ENCODE data around the gene ERVFRD-1. TPM values are rescaled to one million over a fixed set of nuclear protein-coding genes. Genes with fewer than 3 reads are reported as not detected.

The ERVFRD-1 gene
- total and polyA plus RNA-seq, 2 of the 13 experiments (the other 11 are each of a cell fraction or from before 2014, with no cell fraction given): not detected

DNA sequence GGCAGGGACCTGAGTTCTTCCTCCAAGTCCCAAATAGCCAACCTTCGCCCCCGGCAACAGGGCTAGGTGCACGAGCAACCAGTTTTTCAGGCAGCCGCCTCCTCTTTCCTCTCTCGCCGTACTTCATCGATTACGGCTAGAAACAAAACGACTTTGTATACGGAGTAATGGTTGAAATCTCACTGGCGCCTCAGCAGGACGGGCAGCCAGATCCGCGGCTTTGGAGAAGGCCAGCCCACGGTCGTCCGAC is 18.2 kb downstream of the ERVFRD-1 start (continued):
- TF ChIP-seq ZNF75D (CRISPR knock-in tag; IDR thresholded peaks at IDR 0.05; ENCODE audit: borderline replicate concordance) (no peak), SRSF9 (IDR thresholded peaks at IDR 0.05; ENCODE audit: borderline replicate concordance, insufficient read depth, low read depth, low read length, poor library complexity, severe bottlenecking) (no peak), SOX13 (IDR thresholded peaks at IDR 0.05) (no peak), SOX13 (CRISPR knock-in tag; conservative IDR thresholded peaks at IDR 0.05 in 1 of 2, IDR thresholded peaks at IDR 0.05 in 1 of 2) (no peak; a peak in 1 of 4 replicates), ZNF329 (CRISPR knock-in tag; IDR thresholded peaks at IDR 0.05; ENCODE audit: low read depth) (no peak), MEF2D (CRISPR knock-in tag; IDR thresholded peaks at IDR 0.05) (no peak; the same call in 1 of the 2 replicates), RFXANK (CRISPR knock-in tag; IDR thresholded peaks at IDR 0.05) (no peak; the same call in 1 of the 2 replicates), KLF15 (CRISPR knock-in tag; IDR thresholded peaks at IDR 0.05; ENCODE audit: borderline replicate concordance) (no peak), DMAP1 (CRISPR knock-in tag; IDR thresholded peaks at IDR 0.05) (peak; percentile 87; the same call in 1 of the 2 replicates), ZNF101 (CRISPR knock-in tag; IDR thresholded peaks at IDR 0.05; ENCODE audit: borderline replicate concordance, low read depth) (no peak), ZNF589 (CRISPR knock-in tag; conservative IDR thresholded peaks at IDR 0.05) (no peak), RXRA (CRISPR knock-in tag; IDR thresholded peaks at IDR 0.05) (no peak), MEIS1 (CRISPR knock-in tag; IDR thresholded peaks at IDR 0.05; ENCODE audit: borderline replicate concordance) (no peak), ZFP1 (CRISPR knock-in tag; IDR thresholded peaks at IDR 0.05) (no peak), SP1 (IDR thresholded peaks at IDR 0.05) (no peak), SP1 (CRISPR knock-in tag; IDR thresholded peaks at IDR 0.05) (no peak), SIN3A (IDR thresholded peaks at IDR 0.05; ENCODE audit: borderline replicate concordance, low read depth, low read length) (peak; percentile 61; the same call in 1 of the 2 replicates), CBFB (CRISPR knock-in tag; IDR thresholded peaks at IDR 0.05) (no peak), ZSCAN21 (CRISPR knock-in tag; IDR thresholded peaks at IDR 0.05; ENCODE audit: borderline replicate concordance) (no peak), ZNF773 (CRISPR knock-in tag; IDR thresholded peaks at IDR 0.05; ENCODE audit: borderline replicate concordance) (no peak), PAF1 (CRISPR knock-in tag; IDR thresholded peaks at IDR 0.05) (no peak), NFKB2 (CRISPR knock-in tag; IDR thresholded peaks at IDR 0.05; ENCODE audit: borderline replicate concordance) (no peak), ESRRA (CRISPR knock-in tag; IDR thresholded peaks at IDR 0.05; ENCODE audit: low read depth) (no peak), ZNF569 (CRISPR knock-in tag; IDR thresholded peaks at IDR 0.05; ENCODE audit: borderline replicate concordance) (0 out of 2 replicates have a peak, but pooled peaks have one; percentile 26), ELF1 (CRISPR knock-in tag; IDR thresholded peaks at IDR 0.05) (no peak), MBD4 (IDR thresholded peaks at IDR 0.05; ENCODE audit: borderline replicate concordance, low read length) (no peak), MIXL1 (CRISPR knock-in tag; IDR thresholded peaks at IDR 0.05) (no peak)
- TF ChIP-seq, protein P1, sequence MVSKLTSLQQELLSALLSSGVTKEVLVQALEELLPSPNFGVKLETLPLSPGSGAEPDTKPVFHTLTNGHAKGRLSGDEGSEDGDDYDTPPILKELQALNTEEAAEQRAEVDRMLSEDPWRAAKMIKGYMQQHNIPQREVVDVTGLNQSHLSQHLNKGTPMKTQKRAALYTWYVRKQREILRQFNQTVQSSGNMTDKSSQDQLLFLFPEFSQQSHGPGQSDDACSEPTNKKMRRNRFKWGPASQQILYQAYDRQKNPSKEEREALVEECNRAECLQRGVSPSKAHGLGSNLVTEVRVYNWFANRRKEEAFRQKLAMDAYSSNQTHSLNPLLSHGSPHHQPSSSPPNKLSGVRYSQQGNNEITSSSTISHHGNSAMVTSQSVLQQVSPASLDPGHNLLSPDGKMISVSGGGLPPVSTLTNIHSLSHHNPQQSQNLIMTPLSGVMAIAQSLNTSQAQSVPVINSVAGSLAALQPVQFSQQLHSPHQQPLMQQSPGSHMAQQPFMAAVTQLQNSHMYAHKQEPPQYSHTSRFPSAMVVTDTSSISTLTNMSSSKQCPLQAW (CRISPR knock-in tag; IDR thresholded peaks at IDR 0.05): no peak
- TF ChIP-seq, protein P2, sequence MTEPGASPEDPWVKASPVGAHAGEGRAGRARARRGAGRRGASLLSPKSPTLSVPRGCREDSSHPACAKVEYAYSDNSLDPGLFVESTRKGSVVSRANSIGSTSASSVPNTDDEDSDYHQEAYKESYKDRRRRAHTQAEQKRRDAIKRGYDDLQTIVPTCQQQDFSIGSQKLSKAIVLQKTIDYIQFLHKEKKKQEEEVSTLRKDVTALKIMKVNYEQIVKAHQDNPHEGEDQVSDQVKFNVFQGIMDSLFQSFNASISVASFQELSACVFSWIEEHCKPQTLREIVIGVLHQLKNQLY (CRISPR knock-in tag; IDR thresholded peaks at IDR 0.05): 0 out of 2 replicates have a peak, but pooled peaks have one; percentile 51
- TF ChIP-seq, protein P3, sequence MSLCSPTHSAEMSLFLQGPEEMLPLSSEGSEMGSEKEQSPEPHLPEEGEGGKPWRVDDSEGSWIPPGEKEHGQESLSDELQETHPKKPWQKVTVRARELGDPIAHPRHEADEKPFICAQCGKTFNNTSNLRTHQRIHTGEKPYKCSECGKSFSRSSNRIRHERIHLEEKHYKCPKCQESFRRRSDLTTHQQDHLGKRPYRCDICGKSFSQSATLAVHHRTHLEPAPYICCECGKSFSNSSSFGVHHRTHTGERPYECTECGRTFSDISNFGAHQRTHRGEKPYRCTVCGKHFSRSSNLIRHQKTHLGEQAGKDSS (CRISPR knock-in tag; IDR thresholded peaks at IDR 0.05; ENCODE audit: borderline replicate concordance, low read depth): no peak
- TF ChIP-seq, protein P4, sequence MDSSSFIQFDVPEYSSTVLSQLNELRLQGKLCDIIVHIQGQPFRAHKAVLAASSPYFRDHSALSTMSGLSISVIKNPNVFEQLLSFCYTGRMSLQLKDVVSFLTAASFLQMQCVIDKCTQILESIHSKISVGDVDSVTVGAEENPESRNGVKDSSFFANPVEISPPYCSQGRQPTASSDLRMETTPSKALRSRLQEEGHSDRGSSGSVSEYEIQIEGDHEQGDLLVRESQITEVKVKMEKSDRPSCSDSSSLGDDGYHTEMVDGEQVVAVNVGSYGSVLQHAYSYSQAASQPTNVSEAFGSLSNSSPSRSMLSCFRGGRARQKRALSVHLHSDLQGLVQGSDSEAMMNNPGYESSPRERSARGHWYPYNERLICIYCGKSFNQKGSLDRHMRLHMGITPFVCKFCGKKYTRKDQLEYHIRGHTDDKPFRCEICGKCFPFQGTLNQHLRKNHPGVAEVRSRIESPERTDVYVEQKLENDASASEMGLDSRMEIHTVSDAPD (CRISPR knock-in tag; IDR thresholded peaks at IDR 0.05): no peak

All from HepG2 (cell line).